Smooth muscle cell (in vitro differentiated cells): ENCODE measurements around the gene CMIP. TPM values are rescaled to one million over a fixed set of nuclear protein-coding genes. Genes with fewer than 3 reads are reported as not detected.

ENCODE experiments used
- DNase-seq: peaks from one replicate; lab custom pipeline; 2025; ENCODE audit not compliant: unreplicated experiment; lab: John Stamatoyannopoulos, UW
- H2AFZ ChIP-seq: fragments of 200-600 bp; sonication (generic); 2 replicates; pipeline ENCODE4 v1.6.0; 2016; ENCODE audit warnings: antibody characterized with exemption, low read depth, mild to moderate bottlenecking
- H3F3A ChIP-seq: fragments of 200-600 bp; sonication (generic); 2 replicates; pipeline ENCODE4 v1.6.0; 2017; ENCODE audit warnings: antibody characterized with exemption, low read depth
- H3K27ac ChIP-seq: fragments of 200-600 bp; sonication (generic); 2 replicates; pipeline ENCODE4 v1.5.1; 2016; ENCODE audit warnings: low read depth, mild to moderate bottlenecking
- H3K27me3 ChIP-seq: fragments of 200-600 bp; sonication (generic); 2 replicates; pipeline ENCODE4 v1.6.1; 2016; ENCODE audit warnings: low read depth, mild to moderate bottlenecking
- H3K36me3 ChIP-seq: fragments of 200-600 bp; sonication (generic); 2 replicates; pipeline ENCODE4 v1.5.1; 2016; ENCODE audit warnings: low read depth
- H3K4me1 ChIP-seq: fragments of 200-600 bp; sonication (generic); 2 replicates; pipeline ENCODE4 v1.5.1; 2016; ENCODE audit warnings: low read depth
- H3K4me2 ChIP-seq: fragments of 200-600 bp; sonication (generic); 2 replicates; pipeline ENCODE4 v1.6.0; 2016; ENCODE audit warnings: mild to moderate bottlenecking
- H3K4me3 ChIP-seq: fragments of 200-600 bp; sonication (generic); 2 replicates; pipeline ENCODE4 v1.5.1; 2016; ENCODE audit warnings: mild to moderate bottlenecking
- H3K79me2 ChIP-seq: fragments of 200-600 bp; sonication (generic); 2 replicates; pipeline ENCODE4 v1.6.0; 2016; ENCODE audit warnings: low read depth, mild to moderate bottlenecking
- H3K9ac ChIP-seq: fragments of 200-600 bp; sonication (generic); 2 replicates; pipeline ENCODE4 v1.6.0; 2016; ENCODE audit warnings: low read depth
- H3K9me3 ChIP-seq: fragments of 200-600 bp; sonication (generic); replicated peaks from 2 replicates; pipeline ENCODE4 v1.5.1; 2016; ENCODE audit warnings: low read depth
- H4K20me1 ChIP-seq: fragments of 200-600 bp; sonication (generic); 2 replicates; pipeline ENCODE4 v1.6.0; 2016; ENCODE audit warnings: low read depth
- WGBS: methylation state at CpG from one replicate; pipeline ENCODE4 v1.1.7; 2016; ENCODE audit warnings: low lambda C conversion rate; 5-methylcytosine and 5-hydroxymethylcytosine counted together
- polyA plus RNA-seq: library from polyadenylated mRNA; unstranded; fragments of >200 nt; fragmentation: Nextera tagmentation; extraction: Ambion mirVana; gene quantifications from 2 replicates; pipeline ENCODE4 v1.2.1, GENCODE V29; 2016
- total RNA-seq: library from RNA; depleted of rRNA; stranded (reverse); fragments of >200 nt; gene quantifications from 2 replicates; pipeline ENCODE4 v1.2.3, GENCODE V29; 2014
- TF ChIP-seq, protein P1 (sequence below): fragments of 200-600 bp; sonication (generic); IDR thresholded peaks from 2 replicates; pipeline ENCODE4 v1.5.1; 2017; ENCODE audit warnings: borderline replicate concordance, mild to moderate bottlenecking, antibody characterized with exemption; ENCODE audit not compliant: insufficient read depth, poor library complexity, severe bottlenecking

CMIP gene
- total and polyA plus RNA-seq, 2 experiments from 2014 or later: 2.5 to 44.5 TPM

DNA sequence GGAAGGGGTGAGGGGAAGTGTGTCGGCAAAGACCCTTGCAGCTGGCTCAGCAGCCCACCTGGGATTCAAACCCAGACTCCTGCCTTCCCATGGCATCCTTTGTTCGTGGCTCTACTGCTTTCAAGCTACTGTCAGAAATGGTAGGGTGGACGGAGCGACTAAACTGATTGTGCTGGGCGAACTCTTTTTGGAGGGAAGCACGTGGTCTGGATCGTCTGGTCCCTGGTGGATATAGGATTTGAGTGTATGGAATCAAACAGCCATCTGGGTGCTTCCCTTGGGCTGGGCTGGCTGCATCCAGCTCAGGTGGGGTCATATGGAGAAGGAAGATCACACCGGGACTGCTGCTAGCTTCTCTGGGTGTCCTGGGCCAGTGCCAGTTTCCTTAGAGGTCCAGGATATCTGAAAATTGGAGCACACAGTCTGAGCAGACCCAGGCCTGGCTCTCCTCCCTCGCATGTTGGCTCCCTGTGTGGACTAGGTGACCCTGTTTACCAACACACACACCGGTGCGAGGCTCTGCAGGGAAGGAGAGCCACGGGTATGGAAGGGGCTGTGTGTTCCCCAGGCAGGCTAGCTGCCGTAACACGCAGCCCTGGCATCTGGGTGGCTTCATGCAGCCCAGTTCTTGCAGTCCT, 8.6 kb downstream of the CMIP start:
- WGBS: 95% methylated on average over 14 of the region's 14 CpGs
- TF ChIP-seq, protein P1, sequence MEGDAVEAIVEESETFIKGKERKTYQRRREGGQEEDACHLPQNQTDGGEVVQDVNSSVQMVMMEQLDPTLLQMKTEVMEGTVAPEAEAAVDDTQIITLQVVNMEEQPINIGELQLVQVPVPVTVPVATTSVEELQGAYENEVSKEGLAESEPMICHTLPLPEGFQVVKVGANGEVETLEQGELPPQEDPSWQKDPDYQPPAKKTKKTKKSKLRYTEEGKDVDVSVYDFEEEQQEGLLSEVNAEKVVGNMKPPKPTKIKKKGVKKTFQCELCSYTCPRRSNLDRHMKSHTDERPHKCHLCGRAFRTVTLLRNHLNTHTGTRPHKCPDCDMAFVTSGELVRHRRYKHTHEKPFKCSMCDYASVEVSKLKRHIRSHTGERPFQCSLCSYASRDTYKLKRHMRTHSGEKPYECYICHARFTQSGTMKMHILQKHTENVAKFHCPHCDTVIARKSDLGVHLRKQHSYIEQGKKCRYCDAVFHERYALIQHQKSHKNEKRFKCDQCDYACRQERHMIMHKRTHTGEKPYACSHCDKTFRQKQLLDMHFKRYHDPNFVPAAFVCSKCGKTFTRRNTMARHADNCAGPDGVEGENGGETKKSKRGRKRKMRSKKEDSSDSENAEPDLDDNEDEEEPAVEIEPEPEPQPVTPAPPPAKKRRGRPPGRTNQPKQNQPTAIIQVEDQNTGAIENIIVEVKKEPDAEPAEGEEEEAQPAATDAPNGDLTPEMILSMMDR: no peak

DNA sequence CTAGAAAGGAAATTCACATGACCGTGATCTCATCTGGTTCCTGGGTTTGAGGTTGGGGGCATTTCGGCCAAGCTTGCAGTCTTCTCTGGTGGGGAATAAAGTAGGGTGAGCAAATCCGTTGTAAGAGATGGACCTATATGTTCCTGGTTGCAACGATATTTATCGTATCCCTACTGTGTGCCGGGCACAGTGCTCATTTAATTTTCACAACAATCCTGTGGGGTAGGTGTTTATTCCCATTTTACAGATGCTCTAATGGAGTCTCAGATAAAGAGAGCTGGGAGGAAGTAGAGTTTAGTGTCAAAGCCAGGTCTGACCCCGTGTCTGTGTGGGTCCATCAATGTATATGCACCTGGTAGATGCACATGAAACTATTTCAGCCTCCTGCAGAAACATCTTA, 9.4 kb downstream of the CMIP start:
- Histone ChIP-seq H3K4me1 (peaks cover 16% of the 10 kb centered on the region), H3F3A (no peaks in the 10 kb centered on the region), H3K36me3 (no peaks in the 10 kb centered on the region), H3K4me2 (no peak overlapping the region), H3K27me3 (no peaks in the 10 kb centered on the region), H3K79me2 (peaks cover 95% of the 10 kb centered on the region), H3K27ac (no peak overlapping the region), H3K9ac (no peak overlapping the region), H4K20me1 (peaks cover 100% of the 10 kb centered on the region), H2AFZ (no peak overlapping the region), H3K9me3 (no peaks in the 10 kb centered on the region), H3K4me3 (no peak overlapping the region)
- DNase-seq: no peak
- TF ChIP-seq, protein P1: no peak
- WGBS: 98% methylated on average over 7 of the region's 7 CpGs

More for the DNA sequence above, 8.6 kb downstream of the CMIP start:
- Histone ChIP-seq H3K4me3 (no peak overlapping the region), H2AFZ (no peak overlapping the region), H3K4me1 (peaks cover 21% of the 10 kb centered on the region), H3K9ac (no peak overlapping the region), H3K36me3 (no peaks in the 10 kb centered on the region), H3K27me3 (no peaks in the 10 kb centered on the region), H3K4me2 (no peak overlapping the region), H3K79me2 (peaks cover 95% of the 10 kb centered on the region), H3K27ac (no peak overlapping the region), H3K9me3 (no peaks in the 10 kb centered on the region), H3F3A (no peaks in the 10 kb centered on the region), H4K20me1 (peaks cover 100% of the 10 kb centered on the region)
- DNase-seq: no peak

DNA sequence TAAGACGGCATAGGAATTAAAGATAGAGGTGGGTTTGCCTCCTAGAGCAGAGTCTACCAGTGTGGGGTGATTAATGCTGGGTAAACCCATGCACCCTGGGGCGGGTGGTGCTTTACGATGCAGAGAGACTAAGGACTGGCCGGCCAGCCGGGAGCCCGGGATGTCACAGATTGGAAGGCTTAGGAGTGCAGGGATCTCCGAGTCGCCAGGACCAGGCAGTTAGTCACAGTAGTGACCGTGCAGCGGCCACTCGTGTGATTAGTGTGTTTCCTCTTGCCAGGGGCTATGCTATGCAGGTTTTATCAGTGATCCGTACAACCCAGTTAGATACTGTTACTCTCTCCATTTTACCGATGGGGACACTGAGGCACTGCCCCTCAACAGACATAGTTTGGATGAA, 10.4 kb downstream of the CMIP start:
- no peak overlapping the region for H3K4me2 ChIP-seq
- DNase-seq: no peak
- TF ChIP-seq, protein P1: no peak
- H4K20me1 ChIP-seq: peaks cover 100% of the 10 kb centered on the region
- no peaks in the 10 kb centered on the region for H3F3A ChIP-seq
- H3K9me3 ChIP-seq: no peaks in the 10 kb centered on the region
- H2AFZ ChIP-seq: no peak overlapping the region
- peaks cover 16% of the 10 kb centered on the region for H3K4me1 ChIP-seq
- H3K27ac ChIP-seq: no peak overlapping the region
- peaks cover 95% of the 10 kb centered on the region for H3K79me2 ChIP-seq
- no peak overlapping the region for H3K4me3 ChIP-seq
- WGBS: 46% methylated on average over 13 of the region's 13 CpGs
- H3K36me3 ChIP-seq: no peaks in the 10 kb centered on the region
- H3K9ac ChIP-seq: no peak overlapping the region
- no peaks in the 10 kb centered on the region for H3K27me3 ChIP-seq
